Activated CD4-positive, alpha-beta memory T cell treated with anti-CD3 and anti-CD28 coated beads for 36 hours (primary cell): ENCODE measurements around the gene BORA. TPM values are rescaled to one million over a fixed set of nuclear protein-coding genes. Genes with fewer than 3 reads are reported as not detected.
"Not testable (repeated sequence)": the region's sequence is repeated elsewhere in the genome, so short reads cannot be mapped to it uniquely, and the experiment has no call there.

Experiments
- CTCF ChIA-PET: fragments of 350-600 bp; sonication (Branson Sonifier 250); formaldehyde crosslinking; loops from one replicate; lab custom pipeline; 2021; ENCODE audit warnings: antibody characterized with exemption, inconsistent platforms; lab: Charles Lee
- POLR2A ChIA-PET: fragments of 350-600 bp; sonication (Branson Sonifier 250); formaldehyde crosslinking; loops from one replicate; lab custom pipeline; 2021; ENCODE audit warnings: antibody characterized with exemption; lab: Charles Lee
- DNase-seq: peaks from one replicate; pipeline ENCODE4 v3.0.0-alpha.2; 2020
- H3K27ac Mint-ChIP-seq: one replicate; pipeline ENCODE4 v1.8.0; 2021; ENCODE audit warnings: mixed read lengths
- H3K27me3 Mint-ChIP-seq: one replicate; pipeline ENCODE4 v1.8.0; 2021; ENCODE audit warnings: mixed read lengths
- H3K36me3 Mint-ChIP-seq: one replicate; pipeline ENCODE4 v1.8.0; 2021; ENCODE audit warnings: mixed read lengths
- H3K4me1 Mint-ChIP-seq: one replicate; pipeline ENCODE4 v1.8.0; 2021; ENCODE audit warnings: low read depth, mixed read lengths
- H3K4me3 Mint-ChIP-seq: one replicate; pipeline ENCODE4 v1.8.0; 2021; ENCODE audit warnings: mild to moderate bottlenecking, mixed read lengths
- H3K9me3 Mint-ChIP-seq: one replicate; pipeline ENCODE4 v1.8.0; 2021; ENCODE audit warnings: mixed read lengths
- intact Hi-C: fragments of 100-400 bp; cut with micrococcal nuclease; formaldehyde crosslinking; loops from one replicate; pipeline ENCODE4 v1.15.1; 2023
- total RNA-seq, 2 experiments: library from RNA; stranded (reverse); gene quantifications; one replicate each; pipeline ENCODE4 v1.2.3, GENCODE V29; 2021

Gene BORA
- total RNA-seq, 2 experiments from 2014 or later, result 18.4 to 19.1 TPM

DNA sequence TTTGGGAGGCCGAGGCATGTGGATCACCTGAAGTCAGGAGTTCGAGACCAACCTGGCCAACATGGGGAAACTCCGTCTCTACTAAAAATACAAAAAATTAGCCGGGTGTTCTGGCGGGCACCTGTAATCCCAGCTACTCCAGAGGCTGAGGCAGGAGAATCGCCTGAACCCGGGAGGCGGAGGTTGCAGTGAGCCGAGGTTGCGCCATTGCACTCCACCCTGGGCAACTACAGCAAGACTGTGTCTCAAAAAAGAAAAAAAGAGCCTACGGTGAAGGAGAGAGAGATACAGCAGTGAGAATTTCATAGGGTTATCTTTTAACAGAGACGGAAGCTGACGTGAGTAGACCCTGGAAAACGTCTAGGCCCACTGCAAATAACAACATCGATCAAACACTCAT lies 1.5 kb upstream of the BORA start:
- H3K27me3 Mint-ChIP-seq, H3K27ac Mint-ChIP-seq, POLR2A ChIA-PET, H3K9me3 Mint-ChIP-seq, CTCF ChIA-PET, DNase-seq: not testable (repeated sequence)
- H3K4me3 Mint-ChIP-seq, result peak overlapping the region; percentile 93
- H3K36me3 Mint-ChIP-seq, result peaks cover 19% of the 10 kb centered on the region
- H3K4me1 Mint-ChIP-seq, result peaks cover 38% of the 10 kb centered on the region
- intact Hi-C loops, result loop anchor here (5.0 to 10.0 kb wide), 4 partner anchors 329 to 1411 kb away; partner anchors contain the start of gene KLF5

DNA sequence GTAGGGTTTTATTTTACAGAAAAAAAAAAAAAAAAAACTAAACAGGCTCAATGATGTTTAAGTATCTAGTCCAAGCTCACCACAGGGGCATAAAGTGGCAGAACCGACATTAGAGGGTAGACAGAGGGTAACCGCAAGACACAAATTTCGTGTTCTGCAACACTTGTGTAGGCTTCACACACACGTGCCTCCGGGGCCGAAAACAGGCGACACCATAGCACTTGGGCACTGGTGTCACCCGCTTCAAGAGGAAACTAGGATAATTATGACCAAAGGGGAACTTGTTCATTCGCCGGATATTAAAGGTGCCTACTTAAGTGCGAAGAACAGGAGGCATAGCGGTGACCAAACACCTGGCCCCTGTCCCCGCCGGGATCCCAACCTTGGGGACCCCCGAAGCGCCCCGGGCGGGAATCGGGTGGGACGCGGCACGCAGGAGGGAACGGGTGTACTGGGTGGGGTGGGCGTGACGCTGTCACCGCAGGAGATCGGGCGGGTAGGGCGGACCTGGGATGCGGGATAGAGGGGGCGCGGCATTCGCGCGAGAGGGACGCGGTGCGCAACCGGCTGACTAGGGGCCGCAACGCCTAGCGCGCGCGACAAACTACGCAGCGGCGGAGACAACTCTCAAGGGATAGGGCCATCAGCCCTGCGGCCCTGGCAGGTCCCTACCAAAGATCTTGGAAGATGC lies 852 bp upstream of the BORA start:
- H3K36me3 Mint-ChIP-seq, result peaks cover 24% of the 10 kb centered on the region
- H3K27me3 Mint-ChIP-seq, result peaks cover 2% of the 10 kb centered on the region
- H3K4me1 Mint-ChIP-seq, result peaks cover 41% of the 10 kb centered on the region
- intact Hi-C loops, result loop anchor here (1.0 to 10.0 kb wide), 5 partner anchors 54 to 1410 kb away; partner anchors contain the start of genes DIS3 and KLF5
- peak; percentile 68 for DNase-seq
- peak overlapping the region; percentile 72 for H3K27ac Mint-ChIP-seq
- H3K4me3 Mint-ChIP-seq, result peak overlapping the region; percentile 93
- H3K9me3 Mint-ChIP-seq, result no peaks in the 10 kb centered on the region
- ChIA-PET CTCF (no interaction called here), POLR2A (no interaction called here)

DNA sequence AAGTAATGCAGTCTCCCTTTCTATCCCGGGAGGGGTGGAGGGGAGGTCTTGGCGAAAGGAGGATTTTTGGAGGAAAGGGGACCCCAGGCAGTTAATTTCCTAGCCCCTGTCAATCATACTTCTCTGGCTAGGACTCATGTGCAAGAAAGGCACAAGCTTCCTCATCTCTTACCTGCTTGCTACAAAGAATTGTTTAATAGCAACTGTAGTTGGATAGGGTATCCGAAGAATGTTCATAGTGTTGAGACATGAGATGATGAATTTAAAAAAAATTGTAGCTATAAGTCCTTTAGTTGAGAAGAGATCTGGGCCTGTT lies 525 bp downstream of the BORA start:
- ChIA-PET CTCF (no interaction called here), POLR2A (interaction anchor here (1.3 to 1.8 kb wide), 2 partner anchors 23 to 53 kb away, joined by 3 to 4 read pairs; no protein-coding TSS in a partner anchor)
- Mint-ChIP-seq H3K27me3 (peaks cover 2% of the 10 kb centered on the region), H3K9me3 (no peaks in the 10 kb centered on the region), H3K4me3 (peak overlapping the region; percentile 93), H3K36me3 (peaks cover 27% of the 10 kb centered on the region), H3K4me1 (peaks cover 38% of the 10 kb centered on the region), H3K27ac (peak overlapping the region; percentile 76)
- intact Hi-C loops, result loop anchor here (2.0 to 10.0 kb wide), 5 partner anchors 17 to 1409 kb away; partner anchors contain the start of gene KLF5
- no peak for DNase-seq

DNA sequence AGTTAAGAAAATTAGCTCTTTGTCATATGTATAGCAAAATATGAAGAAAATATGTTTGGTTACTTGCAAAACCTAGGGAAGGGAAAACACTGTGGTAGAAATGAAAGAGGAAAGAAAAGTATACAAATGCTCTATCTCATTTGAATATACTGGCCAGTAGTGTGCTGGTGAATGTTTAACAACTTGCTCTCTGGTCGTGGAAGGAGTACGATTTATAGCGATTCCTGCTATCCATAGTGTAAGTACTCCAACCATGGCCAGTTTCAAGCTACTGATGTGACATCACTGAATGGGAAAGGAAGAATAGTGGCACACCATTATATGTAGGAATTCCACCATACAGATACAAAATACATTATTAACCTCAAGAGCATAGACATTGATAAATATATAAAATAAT lies 9.3 kb downstream of the BORA start:
- ChIA-PET POLR2A (no interaction called here), CTCF (no interaction called here)

DNA sequence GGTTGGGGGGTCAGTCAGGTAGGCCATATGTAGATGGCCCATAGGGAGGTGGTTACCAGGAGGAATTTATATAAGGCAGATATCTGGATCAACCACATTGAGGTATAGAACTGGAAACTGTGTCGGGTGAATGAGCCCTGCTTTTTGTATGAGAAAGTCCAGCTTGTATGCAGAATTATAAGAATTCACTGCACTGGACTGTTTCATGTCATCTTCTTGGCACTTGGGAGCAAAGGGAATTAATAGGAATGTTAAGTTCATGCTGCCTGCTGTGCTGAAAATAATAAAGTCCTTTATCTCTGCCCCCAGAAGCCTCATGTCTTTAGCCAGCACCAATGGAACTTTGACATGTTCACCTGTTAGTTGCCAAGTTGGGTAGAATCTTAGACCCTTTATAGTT lies 12.3 kb downstream of the BORA start:
- no peak for DNase-seq
- ChIA-PET CTCF (no interaction called here), POLR2A (no interaction called here)
- Mint-ChIP-seq H3K27ac (no peak overlapping the region), H3K9me3 (no peaks in the 10 kb centered on the region), H3K4me3 (no peak overlapping the region), H3K36me3 (peaks cover 32% of the 10 kb centered on the region), H3K4me1 (peaks cover 7% of the 10 kb centered on the region), H3K27me3 (no peaks in the 10 kb centered on the region)
- intact Hi-C loops, result no loop called here

More for the DNA sequence above, 9.3 kb downstream of the BORA start:
- H3K27ac Mint-ChIP-seq, result no peak overlapping the region
- intact Hi-C loops, result no loop called here
- no peaks in the 10 kb centered on the region for H3K9me3 Mint-ChIP-seq
- peaks cover 36% of the 10 kb centered on the region for H3K36me3 Mint-ChIP-seq
- H3K4me3 Mint-ChIP-seq, result no peak overlapping the region
- H3K4me1 Mint-ChIP-seq, result peaks cover 10% of the 10 kb centered on the region
- no peaks in the 10 kb centered on the region for H3K27me3 Mint-ChIP-seq
- DNase-seq, result no peak

DNA sequence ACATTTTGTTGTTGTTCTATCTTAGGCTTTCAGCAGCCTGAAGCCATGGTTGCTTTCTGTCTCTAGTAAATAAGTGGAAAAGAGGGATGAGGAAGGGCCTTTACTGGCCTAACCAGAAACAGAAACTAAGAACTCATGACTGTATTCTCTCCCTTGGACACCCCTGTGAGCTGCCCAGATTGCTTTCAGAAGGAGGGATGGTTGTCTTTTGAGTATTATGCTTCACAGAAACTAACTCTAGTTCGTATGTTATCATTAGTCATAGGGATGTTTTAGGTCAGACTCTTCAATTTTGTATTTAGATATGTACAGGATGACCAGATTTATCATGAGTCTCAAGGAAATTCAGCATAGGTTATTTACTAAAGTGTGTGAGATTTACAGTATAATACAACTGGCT lies 17.5 kb downstream of the BORA start:
- intact Hi-C loops, result loop anchor here (2.0 to 5.0 kb wide), 2 partner anchors 16 to 37 kb away; partner anchors contain the start of genes DIS3 and PIBF1
- Mint-ChIP-seq H3K27ac (no peak overlapping the region), H3K27me3 (no peaks in the 10 kb centered on the region), H3K36me3 (peaks cover 37% of the 10 kb centered on the region), H3K4me3 (no peak overlapping the region), H3K4me1 (peaks cover 20% of the 10 kb centered on the region), H3K9me3 (no peaks in the 10 kb centered on the region)
- no peak for DNase-seq
- POLR2A ChIA-PET, result interaction anchor here (1.2 kb wide), 1 partner anchor 10 kb away, joined by 3 read pairs; no protein-coding TSS in a partner anchor
- CTCF ChIA-PET, result no interaction called here

DNA sequence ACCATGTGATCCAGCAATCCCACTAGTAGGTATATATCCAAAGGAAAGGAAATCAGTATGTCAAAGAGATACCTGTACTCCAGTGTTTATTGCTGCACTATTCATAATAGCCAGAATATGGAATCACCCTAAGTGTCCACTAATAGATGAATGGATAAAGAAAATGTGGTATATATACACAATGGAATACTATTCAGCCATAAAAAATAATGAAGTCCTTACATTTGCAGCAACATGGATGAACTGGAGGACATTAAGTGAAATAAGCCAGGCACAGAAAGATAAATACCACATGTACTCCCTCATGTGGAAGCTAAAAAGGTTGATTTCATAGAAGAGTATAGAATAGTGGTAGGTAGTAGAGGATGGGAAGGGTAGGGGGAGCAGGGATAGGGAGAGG lies 23.5 kb downstream of the BORA start:
- no peaks in the 10 kb centered on the region for H3K27me3 Mint-ChIP-seq
- CTCF ChIA-PET, result no interaction called here
- intact Hi-C loops, result no loop called here
- DNase-seq, result no peak
- no peak overlapping the region for H3K4me3 Mint-ChIP-seq
- H3K36me3 Mint-ChIP-seq, result peaks cover 59% of the 10 kb centered on the region
- POLR2A ChIA-PET, result interaction anchor here (0.8 to 1.1 kb wide), 2 partner anchors 15 to 23 kb away, joined by 3 read pairs; partner anchors contain the start of gene BORA
- peaks cover 10% of the 10 kb centered on the region for H3K4me1 Mint-ChIP-seq
- H3K9me3 Mint-ChIP-seq, result no peaks in the 10 kb centered on the region
- no peak overlapping the region for H3K27ac Mint-ChIP-seq

DNA sequence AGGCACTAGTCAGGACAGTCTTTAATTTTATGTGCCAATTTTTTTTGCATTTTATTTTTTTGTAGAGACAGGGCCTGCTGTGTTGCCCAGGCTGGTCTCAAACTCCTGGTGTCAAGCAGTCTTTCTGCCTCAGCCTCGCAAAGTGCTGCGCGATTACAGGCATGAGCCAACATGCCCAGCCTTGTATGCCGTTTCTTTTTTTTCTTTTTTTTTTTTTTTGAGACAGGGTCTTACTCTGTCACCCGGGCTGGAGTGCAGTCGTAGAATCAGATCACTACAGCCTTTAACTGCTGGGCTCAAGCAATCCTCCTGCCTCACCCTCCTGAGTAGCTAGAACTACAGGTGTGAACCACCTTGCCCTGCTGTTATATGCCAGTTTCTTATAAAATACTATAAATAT lies 26.4 kb downstream of the BORA start:
- no peak for DNase-seq
- H3K27ac Mint-ChIP-seq, result no peak overlapping the region
- no peaks in the 10 kb centered on the region for H3K4me1 Mint-ChIP-seq
- H3K27me3 Mint-ChIP-seq, result no peaks in the 10 kb centered on the region
- H3K36me3 Mint-ChIP-seq, result peaks cover 48% of the 10 kb centered on the region
- POLR2A ChIA-PET, result no interaction called here
- intact Hi-C loops, result no loop called here
- no peak overlapping the region for H3K4me3 Mint-ChIP-seq
- CTCF ChIA-PET, result no interaction called here
- H3K9me3 Mint-ChIP-seq, result no peaks in the 10 kb centered on the region

DNA sequence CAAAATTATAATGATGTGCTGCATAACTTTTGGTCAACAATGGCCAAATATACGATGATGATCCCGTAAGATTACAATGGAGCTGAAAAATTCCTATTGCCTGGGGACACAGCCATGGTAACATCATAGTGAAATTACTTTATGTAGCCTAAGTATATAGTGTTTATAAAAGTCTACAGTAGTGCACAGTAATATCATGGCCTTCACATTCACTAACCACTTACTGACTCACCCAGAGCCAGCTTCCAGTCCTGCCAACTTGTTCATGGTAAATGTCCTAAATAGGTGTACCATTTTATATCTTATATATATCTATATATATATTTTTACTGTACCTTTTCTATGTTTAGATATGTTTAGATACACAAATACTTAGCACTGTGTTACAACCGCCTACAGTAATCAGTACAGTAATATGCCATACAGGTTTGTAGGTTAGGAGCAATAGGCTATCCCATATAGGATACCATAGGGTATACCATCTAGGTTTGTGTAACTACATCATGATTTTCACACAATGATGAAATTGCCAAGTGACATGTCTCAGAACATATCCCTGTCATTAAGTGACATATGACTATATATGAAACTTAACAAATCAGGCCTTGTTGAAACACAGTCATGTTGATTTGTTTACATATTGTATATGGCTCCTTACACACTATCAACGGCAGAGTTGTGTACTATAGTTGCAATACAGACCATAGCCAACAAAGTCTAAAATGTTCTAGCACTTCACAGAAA lies 30.2 kb downstream of the BORA start:
- H3K9me3 Mint-ChIP-seq, result no peaks in the 10 kb centered on the region
- no peak overlapping the region for H3K4me3 Mint-ChIP-seq
- POLR2A ChIA-PET, result no interaction called here
- no peaks in the 10 kb centered on the region for H3K27me3 Mint-ChIP-seq
- DNase-seq, result no peak
- H3K4me1 Mint-ChIP-seq, result no peaks in the 10 kb centered on the region
- intact Hi-C loops, result loop anchor here (2.0 kb wide), 1 partner anchor 23 kb away; the partner anchor contains the start of gene DIS3
- no peak overlapping the region for H3K27ac Mint-ChIP-seq
- CTCF ChIA-PET, result no interaction called here
- H3K36me3 Mint-ChIP-seq, result peaks cover 44% of the 10 kb centered on the region

DNA sequence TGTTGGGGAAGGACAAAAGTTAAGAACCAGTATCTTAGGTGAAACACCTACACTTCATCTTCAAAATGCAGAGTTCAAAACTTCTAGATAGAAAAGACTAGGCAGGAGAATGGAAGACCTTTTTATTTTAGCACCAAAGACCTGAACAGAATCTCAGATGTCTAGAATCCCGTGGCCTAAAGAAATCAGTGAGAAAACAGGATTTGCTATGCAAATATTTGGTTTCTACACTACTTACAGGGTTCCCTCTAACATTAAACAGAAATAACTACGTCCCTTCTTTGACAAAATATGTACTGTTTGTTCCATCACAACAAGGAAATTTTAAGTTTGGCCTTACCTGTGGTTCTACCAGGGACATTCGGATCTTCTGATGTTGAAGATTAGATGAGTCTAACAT lies 32.5 kb downstream of the BORA start:
- H3K9me3 Mint-ChIP-seq, result no peaks in the 10 kb centered on the region
- H3K4me3 Mint-ChIP-seq, result no peak overlapping the region
- no peak overlapping the region for H3K27ac Mint-ChIP-seq
- no peak for DNase-seq
- H3K27me3 Mint-ChIP-seq, result no peaks in the 10 kb centered on the region
- ChIA-PET POLR2A (no interaction called here), CTCF (no interaction called here)
- intact Hi-C loops, result no loop called here
- H3K4me1 Mint-ChIP-seq, result no peaks in the 10 kb centered on the region
- H3K36me3 Mint-ChIP-seq, result peaks cover 54% of the 10 kb centered on the region

DNA sequence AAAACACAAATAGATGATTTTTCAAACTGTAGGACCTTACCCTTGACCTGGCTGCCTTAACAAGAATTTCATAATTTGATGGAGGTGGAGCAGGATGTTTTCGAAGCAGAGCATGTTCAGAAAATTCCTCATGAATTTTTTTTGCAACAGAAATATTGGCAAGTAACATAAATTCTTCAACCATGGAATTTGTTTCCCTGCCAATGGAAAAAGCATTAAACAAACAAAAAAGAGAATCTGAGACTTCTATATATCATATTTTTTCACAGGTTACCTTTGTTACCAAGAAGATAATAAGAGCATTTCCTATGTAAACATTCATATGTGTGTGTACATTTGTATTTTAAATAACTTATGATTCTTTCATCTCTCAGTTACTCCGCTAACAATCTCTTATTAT lies 35.7 kb downstream of the BORA start:
- no peak for DNase-seq
- H3K4me1 Mint-ChIP-seq, result no peaks in the 10 kb centered on the region
- H3K9me3 Mint-ChIP-seq, result no peaks in the 10 kb centered on the region
- H3K36me3 Mint-ChIP-seq, result peaks cover 64% of the 10 kb centered on the region
- intact Hi-C loops, result no loop called here
- POLR2A ChIA-PET, result no interaction called here
- H3K27me3 Mint-ChIP-seq, result no peaks in the 10 kb centered on the region
- no peak overlapping the region for H3K4me3 Mint-ChIP-seq
- CTCF ChIA-PET, result no interaction called here
- H3K27ac Mint-ChIP-seq, result no peak overlapping the region

DNA sequence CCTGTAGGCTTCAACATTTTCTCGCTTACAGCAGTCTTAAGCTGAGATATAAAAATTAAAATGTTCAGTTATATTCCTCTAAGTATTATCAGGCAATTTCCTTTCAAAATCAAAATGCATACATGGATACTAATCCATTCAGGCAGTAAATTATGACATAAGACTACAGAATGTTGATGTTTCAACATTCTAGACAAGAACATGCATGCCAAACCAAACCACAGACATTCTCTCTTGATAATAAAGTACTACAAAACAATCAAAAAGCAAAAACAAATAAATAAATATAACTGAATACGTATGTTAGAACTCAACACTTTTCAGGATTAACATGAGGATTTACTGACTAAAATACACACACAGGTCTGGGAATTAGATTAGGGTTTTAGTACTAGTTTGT lies 46.3 kb downstream of the BORA start:
- Mint-ChIP-seq H3K4me3 (no peak overlapping the region), H3K36me3 (peaks cover 59% of the 10 kb centered on the region), H3K27me3 (no peaks in the 10 kb centered on the region), H3K27ac (no peak overlapping the region), H3K9me3 (no peaks in the 10 kb centered on the region), H3K4me1 (peaks cover 15% of the 10 kb centered on the region)
- no peak for DNase-seq
- CTCF ChIA-PET, result no interaction called here
- intact Hi-C loops, result no loop called here
- POLR2A ChIA-PET, result no interaction called here
